NB4 (cell line): ENCODE results near the gene MAPK8IP3.

ENCODE experiments used
- DNase-seq: peaks from one replicate; pipeline ENCODE4 v3.0.0; 2010; ENCODE audit warnings: low read depth
- H3K4me3 ChIP-seq: one replicate; pipeline ENCODE4 v1.5.1; 2011; ENCODE audit warnings: mild to moderate bottlenecking, low read depth, low read length, moderate library complexity
- MYC ChIP-seq: IDR thresholded peaks from 2 replicates; pipeline ENCODE4 v1.6.1; 2011; ENCODE audit warnings: low read depth, low read length
- POLR2A ChIP-seq: IDR thresholded peaks from 2 replicates; pipeline ENCODE4 v1.6.1; 2011; ENCODE audit warnings: mild to moderate bottlenecking; ENCODE audit not compliant: insufficient read length; ENCODE audit errors: extremely low read depth
- TF ChIP-seq, protein P1 (sequence below): IDR thresholded peaks from one replicate; pipeline ENCODE4 v1.5.1; 2012; ENCODE audit warnings: low read depth, low read length
- TF ChIP-seq, protein P2 (sequence below): IDR thresholded peaks from 2 replicates; pipeline ENCODE4 v1.6.1; 2011; ENCODE audit warnings: low read depth, low read length

MAPK8IP3 gene

DNA sequence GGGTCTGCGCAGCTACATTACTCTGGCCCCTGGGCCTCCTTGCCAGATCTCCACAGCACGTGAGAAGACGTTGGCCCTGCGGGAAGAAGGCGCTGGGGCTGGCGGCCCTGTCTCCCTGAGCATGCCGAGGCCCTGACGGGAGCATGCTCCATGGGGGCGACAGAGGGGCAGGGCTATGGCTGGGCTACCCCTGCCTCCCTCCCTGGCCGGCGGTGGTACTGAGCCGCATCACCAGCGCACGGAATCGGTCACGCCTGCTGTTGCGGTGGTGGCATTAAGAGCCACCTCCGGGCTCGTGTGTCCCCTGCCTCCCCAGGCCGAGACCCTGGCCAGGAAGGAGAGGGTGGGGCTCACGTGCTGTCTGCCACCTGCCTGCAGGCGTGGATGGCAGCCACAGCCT, 28.1 kb downstream of the MAPK8IP3 start:
- TF ChIP-seq MYC (no peak), POLR2A (no peak)
- TF ChIP-seq, protein P1, sequence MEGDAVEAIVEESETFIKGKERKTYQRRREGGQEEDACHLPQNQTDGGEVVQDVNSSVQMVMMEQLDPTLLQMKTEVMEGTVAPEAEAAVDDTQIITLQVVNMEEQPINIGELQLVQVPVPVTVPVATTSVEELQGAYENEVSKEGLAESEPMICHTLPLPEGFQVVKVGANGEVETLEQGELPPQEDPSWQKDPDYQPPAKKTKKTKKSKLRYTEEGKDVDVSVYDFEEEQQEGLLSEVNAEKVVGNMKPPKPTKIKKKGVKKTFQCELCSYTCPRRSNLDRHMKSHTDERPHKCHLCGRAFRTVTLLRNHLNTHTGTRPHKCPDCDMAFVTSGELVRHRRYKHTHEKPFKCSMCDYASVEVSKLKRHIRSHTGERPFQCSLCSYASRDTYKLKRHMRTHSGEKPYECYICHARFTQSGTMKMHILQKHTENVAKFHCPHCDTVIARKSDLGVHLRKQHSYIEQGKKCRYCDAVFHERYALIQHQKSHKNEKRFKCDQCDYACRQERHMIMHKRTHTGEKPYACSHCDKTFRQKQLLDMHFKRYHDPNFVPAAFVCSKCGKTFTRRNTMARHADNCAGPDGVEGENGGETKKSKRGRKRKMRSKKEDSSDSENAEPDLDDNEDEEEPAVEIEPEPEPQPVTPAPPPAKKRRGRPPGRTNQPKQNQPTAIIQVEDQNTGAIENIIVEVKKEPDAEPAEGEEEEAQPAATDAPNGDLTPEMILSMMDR = no peak
- TF ChIP-seq, protein P2, sequence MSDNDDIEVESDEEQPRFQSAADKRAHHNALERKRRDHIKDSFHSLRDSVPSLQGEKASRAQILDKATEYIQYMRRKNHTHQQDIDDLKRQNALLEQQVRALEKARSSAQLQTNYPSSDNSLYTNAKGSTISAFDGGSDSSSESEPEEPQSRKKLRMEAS = no peak
- no peak overlapping the region for H3K4me3 ChIP-seq

DNA sequence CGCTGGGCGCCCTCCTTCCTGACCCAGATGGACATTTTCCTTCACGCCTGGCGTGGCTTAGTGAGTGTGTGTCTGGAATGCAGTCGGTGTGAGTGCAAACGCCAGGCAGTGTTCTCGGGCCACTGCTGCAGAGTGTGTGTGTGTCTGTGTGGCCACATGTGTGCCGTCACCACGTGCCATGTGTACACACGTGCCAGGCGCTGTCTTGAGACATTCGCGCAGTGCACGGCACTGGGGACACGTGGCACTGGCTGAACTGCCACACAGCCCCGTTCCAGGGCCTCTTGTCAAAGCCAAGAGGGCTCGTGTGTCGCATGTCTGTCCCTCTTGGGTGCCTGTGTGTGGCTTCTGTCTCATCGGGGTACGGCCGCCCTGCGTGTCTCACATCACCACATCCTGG, 28.8 kb downstream of the MAPK8IP3 start:
- no peak overlapping the region for H3K4me3 ChIP-seq
- DNase-seq = no peak
- TF ChIP-seq, protein P2 = no peak
- TF ChIP-seq, protein P1 = no peak
- TF ChIP-seq POLR2A = no peak
- no peak for TF ChIP-seq MYC

More for the DNA sequence above, 28.1 kb downstream of the MAPK8IP3 start:
- no peak for DNase-seq

DNA sequence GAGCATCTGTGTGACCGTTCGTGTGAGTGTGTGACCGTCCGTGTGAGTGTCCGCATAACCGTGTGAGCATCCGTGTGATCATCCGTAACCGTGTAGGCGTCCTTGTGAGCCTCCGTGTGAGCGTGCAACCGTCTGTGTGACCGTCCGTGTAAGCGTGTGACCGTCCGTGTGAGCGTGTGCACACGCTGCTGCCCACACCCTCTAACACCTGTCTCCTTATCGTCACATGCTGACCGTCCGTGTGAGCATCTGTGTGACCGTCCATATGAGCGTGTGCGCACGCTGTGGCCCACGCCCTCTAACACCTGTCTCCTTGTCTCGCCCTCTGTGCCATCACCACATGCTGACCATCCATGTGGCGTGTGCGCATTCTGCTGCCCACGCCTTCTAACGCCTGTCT, 34.2 kb downstream of the MAPK8IP3 start:
- no peak overlapping the region for H3K4me3 ChIP-seq
- TF ChIP-seq, protein P2 = no peak
- TF ChIP-seq MYC (no peak), POLR2A (no peak)
- TF ChIP-seq, protein P1 = no peak
- DNase-seq = no peak

DNA sequence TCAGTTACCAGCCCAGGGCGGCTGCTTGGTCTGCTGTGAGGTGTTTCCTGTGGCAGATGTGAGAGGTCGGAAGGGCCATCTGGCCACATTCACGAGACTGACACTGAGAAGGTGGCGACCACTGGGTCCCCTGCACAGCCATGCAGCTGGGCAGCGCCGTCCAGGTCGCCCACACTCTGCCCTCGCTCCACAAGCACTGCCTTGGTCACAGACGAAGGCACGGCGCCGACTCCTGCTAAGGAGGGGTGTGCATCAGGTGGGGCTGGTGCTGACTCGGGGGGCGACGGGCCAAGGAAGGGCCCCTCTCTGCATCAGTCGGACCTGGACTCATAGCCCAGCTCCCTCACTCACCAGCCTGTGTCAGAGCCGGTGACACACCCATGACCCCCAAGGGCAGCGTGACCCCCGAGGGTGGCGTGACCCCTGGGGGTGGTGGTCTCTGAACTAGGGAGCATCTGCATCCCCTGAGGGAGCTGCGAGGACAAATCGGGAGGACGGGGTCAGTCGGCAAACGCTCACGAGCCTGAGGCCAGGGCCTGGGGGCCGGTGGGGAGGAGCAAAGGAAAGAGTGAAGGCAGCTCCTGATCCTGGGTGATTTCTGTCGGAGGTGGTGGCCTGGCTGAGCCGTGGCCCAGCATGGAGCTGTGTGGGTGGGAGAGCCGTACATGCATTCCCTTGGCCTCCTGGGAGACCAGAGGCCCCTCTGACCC, 34.9 kb downstream of the MAPK8IP3 start:
- H3K4me3 ChIP-seq = no peak overlapping the region
- TF ChIP-seq, protein P1 = no peak
- TF ChIP-seq, protein P2 = no peak
- TF ChIP-seq POLR2A (no peak), MYC (no peak)
- no peak for DNase-seq

DNA sequence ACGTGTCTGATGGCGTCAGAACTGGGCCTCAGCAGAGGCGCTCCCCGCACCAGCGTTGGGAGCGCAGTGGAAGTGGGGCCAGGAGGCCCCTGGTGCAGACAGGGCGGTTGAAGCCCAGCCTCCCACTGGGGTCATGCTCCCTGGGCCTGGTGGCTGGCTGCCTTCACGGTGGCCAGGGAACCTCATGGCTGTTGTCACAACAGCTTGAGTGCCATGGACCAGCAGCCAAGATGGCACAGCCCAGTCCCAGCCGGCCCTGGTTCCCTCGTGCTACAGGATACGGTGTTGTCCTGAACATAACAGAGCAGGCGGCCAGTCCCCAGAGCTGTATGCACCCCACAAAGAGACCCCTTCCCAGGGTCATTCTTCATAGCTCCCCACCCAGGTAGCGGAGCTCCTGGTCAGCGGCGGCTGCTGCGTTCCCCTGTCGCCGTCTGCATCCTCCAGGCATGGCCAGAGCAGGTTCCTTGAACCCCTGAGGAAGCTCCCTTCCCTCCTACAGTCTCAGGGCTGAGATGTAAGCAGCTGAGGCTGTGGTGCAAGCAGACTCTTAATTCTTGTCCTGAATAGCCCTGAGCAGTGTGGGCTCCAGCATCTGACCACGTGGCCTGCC, 35.7 kb downstream of the MAPK8IP3 start:
- no peak for DNase-seq
- no peak overlapping the region for H3K4me3 ChIP-seq
- TF ChIP-seq POLR2A (no peak), MYC (no peak)
- TF ChIP-seq, protein P2 = no peak
- TF ChIP-seq, protein P1 = no peak
